ENCODE results near the gene NKX2-8.

DNA sequence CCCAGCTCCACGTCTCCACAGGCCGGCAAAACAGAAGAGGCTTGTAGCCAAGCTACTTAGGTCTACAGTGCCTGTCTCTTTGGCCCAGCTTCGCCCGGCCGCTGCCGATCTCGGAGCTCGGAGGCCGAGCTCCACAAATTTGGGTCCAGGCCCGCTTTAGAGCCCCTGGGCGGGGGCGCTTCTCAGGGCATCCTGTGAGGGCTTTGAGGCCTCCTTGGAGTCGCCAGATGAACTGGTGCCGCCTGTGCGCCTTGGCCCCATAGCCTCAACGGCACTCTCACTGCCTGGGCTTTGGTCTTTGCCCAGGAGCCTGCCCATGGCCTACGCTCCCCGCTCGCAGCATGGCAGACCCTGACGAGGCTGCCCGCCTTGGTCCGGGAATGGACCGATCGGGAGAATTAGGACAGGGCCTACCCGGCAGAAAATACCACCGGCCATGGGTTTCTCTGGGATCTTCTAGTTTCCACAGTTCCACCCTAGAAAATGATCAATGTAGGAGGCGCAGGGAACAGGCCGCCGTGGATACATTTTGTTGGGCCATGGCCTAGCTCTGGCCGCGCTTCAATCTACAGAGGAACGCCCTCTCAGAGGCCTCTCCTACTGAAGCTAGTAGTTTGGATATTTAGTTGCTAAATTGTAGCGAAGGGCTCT lies 953 bp upstream of the NKX2-8 start:
- TF ChIP-seq CTCF (IDR thresholded peaks at IDR 0.05) (no peak), POLR2A (IDR thresholded peaks at IDR 0.05; ENCODE audit: low read depth) (no peak)

Data from esophagus muscularis mucosa (tissue), 3 donors.